ENCODE measurements around the gene CADPS2.

CADPS2 gene

GRCh38 chr7:122886357-122887081 lies at the start of gene CADPS2:
Gene CADPS2 (minus strand): TSS chr7:122886460. CDS start chr7:122886337, 123 bp downstream.
- TF ChIP-seq, protein P1, sequence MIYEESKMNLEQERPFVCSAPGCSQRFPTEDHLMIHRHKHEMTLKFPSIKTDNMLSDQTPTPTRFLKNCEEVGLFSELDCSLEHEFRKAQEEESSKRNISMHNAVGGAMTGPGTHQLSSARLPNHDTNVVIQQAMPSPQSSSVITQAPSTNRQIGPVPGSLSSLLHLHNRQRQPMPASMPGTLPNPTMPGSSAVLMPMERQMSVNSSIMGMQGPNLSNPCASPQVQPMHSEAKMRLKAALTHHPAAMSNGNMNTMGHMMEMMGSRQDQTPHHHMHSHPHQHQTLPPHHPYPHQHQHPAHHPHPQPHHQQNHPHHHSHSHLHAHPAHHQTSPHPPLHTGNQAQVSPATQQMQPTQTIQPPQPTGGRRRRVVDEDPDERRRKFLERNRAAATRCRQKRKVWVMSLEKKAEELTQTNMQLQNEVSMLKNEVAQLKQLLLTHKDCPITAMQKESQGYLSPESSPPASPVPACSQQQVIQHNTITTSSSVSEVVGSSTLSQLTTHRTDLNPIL (CRISPR knock-in tag; IDR thresholded peaks at IDR 0.05; ENCODE audit: low read depth): no peak
- TF ChIP-seq RARB (CRISPR knock-in tag; IDR thresholded peaks at IDR 0.05) (no peak), ZFP3 (CRISPR knock-in tag; IDR thresholded peaks at IDR 0.05) (no peak), PATZ1 (CRISPR knock-in tag; IDR thresholded peaks at IDR 0.05; ENCODE audit: borderline replicate concordance) (no peak), GLIS3 (CRISPR knock-in tag; IDR thresholded peaks at IDR 0.05) (no peak), ZNF8 (CRISPR knock-in tag; IDR thresholded peaks at IDR 0.05) (no peak), CSRNP3 (CRISPR knock-in tag; IDR thresholded peaks at IDR 0.05) (no peak), TOX (CRISPR knock-in tag; IDR thresholded peaks at IDR 0.05; ENCODE audit: borderline replicate concordance) (no peak), CSDC2 (CRISPR knock-in tag; IDR thresholded peaks at IDR 0.05) (no peak), OSR1 (CRISPR knock-in tag; IDR thresholded peaks at IDR 0.05) (no peak), ISL1 (CRISPR knock-in tag; IDR thresholded peaks at IDR 0.05) (no peak), SNAI2 (CRISPR knock-in tag; IDR thresholded peaks at IDR 0.05) (no peak), ZNF565 (CRISPR knock-in tag; conservative IDR thresholded peaks at IDR 0.05; ENCODE audit: low read depth) (no peak), ZC3H10 (CRISPR knock-in tag; IDR thresholded peaks at IDR 0.05) (no peak), PPARA (CRISPR knock-in tag; IDR thresholded peaks at IDR 0.05; ENCODE audit: borderline replicate concordance) (no peak)
- TF ChIP-seq, protein P2, sequence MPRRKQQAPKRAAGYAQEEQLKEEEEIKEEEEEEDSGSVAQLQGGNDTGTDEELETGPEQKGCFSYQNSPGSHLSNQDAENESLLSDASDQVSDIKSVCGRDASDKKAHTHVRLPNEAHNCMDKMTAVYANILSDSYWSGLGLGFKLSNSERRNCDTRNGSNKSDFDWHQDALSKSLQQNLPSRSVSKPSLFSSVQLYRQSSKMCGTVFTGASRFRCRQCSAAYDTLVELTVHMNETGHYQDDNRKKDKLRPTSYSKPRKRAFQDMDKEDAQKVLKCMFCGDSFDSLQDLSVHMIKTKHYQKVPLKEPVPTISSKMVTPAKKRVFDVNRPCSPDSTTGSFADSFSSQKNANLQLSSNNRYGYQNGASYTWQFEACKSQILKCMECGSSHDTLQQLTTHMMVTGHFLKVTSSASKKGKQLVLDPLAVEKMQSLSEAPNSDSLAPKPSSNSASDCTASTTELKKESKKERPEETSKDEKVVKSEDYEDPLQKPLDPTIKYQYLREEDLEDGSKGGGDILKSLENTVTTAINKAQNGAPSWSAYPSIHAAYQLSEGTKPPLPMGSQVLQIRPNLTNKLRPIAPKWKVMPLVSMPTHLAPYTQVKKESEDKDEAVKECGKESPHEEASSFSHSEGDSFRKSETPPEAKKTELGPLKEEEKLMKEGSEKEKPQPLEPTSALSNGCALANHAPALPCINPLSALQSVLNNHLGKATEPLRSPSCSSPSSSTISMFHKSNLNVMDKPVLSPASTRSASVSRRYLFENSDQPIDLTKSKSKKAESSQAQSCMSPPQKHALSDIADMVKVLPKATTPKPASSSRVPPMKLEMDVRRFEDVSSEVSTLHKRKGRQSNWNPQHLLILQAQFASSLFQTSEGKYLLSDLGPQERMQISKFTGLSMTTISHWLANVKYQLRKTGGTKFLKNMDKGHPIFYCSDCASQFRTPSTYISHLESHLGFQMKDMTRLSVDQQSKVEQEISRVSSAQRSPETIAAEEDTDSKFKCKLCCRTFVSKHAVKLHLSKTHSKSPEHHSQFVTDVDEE (CRISPR knock-in tag; IDR thresholded peaks at IDR 0.05): no peak
- ATAC-seq: peak; percentile 86

DNA sequence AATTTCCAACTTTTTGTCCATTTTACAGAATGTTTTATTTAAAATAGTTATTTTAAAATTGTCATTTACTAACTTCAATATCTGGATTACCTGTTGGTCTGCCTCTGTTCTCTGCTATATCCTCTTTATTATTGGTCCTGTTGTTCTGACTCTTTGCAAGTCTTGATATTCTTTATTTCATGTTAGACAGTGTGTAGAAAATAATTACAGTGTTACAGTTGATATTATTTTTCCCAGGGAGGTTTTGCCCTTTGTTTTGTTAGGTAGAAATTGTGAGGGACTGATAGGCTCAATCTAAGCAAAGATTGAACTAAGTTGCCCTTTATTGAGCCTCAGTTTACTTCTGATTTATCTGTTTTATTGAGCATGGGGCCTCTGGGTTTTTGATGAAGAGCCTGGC lies 49.4 kb upstream of the CADPS2 start:
- no peak for ATAC-seq
- no peak for TF ChIP-seq ISL1 (CRISPR knock-in tag; IDR thresholded peaks at IDR 0.05)
- no peak for TF ChIP-seq ZFP30 (CRISPR knock-in tag; IDR thresholded peaks at IDR 0.05)
- TF ChIP-seq ZC3H10 (CRISPR knock-in tag; IDR thresholded peaks at IDR 0.05): no peak
- no peak for TF ChIP-seq GLIS3 (CRISPR knock-in tag; IDR thresholded peaks at IDR 0.05)
- TF ChIP-seq POU6F1 (CRISPR knock-in tag; IDR thresholded peaks at IDR 0.05; ENCODE audit: borderline replicate concordance, low read depth): no peak
- no peak for TF ChIP-seq ZNF70 (CRISPR knock-in tag; IDR thresholded peaks at IDR 0.05)
- TF ChIP-seq, protein P1 (CRISPR knock-in tag; IDR thresholded peaks at IDR 0.05; ENCODE audit: low read depth): no peak
- TF ChIP-seq ZNF8 (CRISPR knock-in tag; IDR thresholded peaks at IDR 0.05): no peak
- no peak for TF ChIP-seq ARNTL (CRISPR knock-in tag; IDR thresholded peaks at IDR 0.05; ENCODE audit: borderline replicate concordance, low read depth)
- no peak for TF ChIP-seq CSRNP3 (CRISPR knock-in tag; IDR thresholded peaks at IDR 0.05)
- TF ChIP-seq CSDC2 (CRISPR knock-in tag; IDR thresholded peaks at IDR 0.05): no peak
- TF ChIP-seq ESRRG (CRISPR knock-in tag; IDR thresholded peaks at IDR 0.05): no peak
- TF ChIP-seq PPARA (CRISPR knock-in tag; IDR thresholded peaks at IDR 0.05; ENCODE audit: borderline replicate concordance): no peak
- no peak for TF ChIP-seq TCF4 (CRISPR knock-in tag; IDR thresholded peaks at IDR 0.05; ENCODE audit: borderline replicate concordance)
- no peak for TF ChIP-seq SNAI2 (CRISPR knock-in tag; IDR thresholded peaks at IDR 0.05)
- TF ChIP-seq, protein P2 (CRISPR knock-in tag; IDR thresholded peaks at IDR 0.05): no peak
- no peak for TF ChIP-seq ZFP3 (CRISPR knock-in tag; IDR thresholded peaks at IDR 0.05)

Measured in SK-N-SH treated with all-trans-retinoic acid at 6 μM for 48 hours (cell line).